Testis (tissue), 3 donors: ENCODE data around the gene TNFSF11. TPM values are rescaled to one million over a fixed set of nuclear protein-coding genes. Genes with fewer than 3 reads are reported as not detected.

ENCODE experiments used
- DNase-seq: peaks from one replicate; pipeline ENCODE4 v3.0.0-alpha.2; 2019
- H3K27ac ChIP-seq, 2 donors: fragments of 200-600 bp; sonication (generic); one replicate each; pipeline ENCODE4 v1.5.1; 2019
- H3K27me3 ChIP-seq: fragments of 200-600 bp; sonication (generic); one replicate; pipeline ENCODE4 v1.5.1; 2019
- H3K36me3 ChIP-seq: fragments of 200-600 bp; sonication (generic); one replicate; pipeline ENCODE4 v1.5.1; 2017; ENCODE audit warnings: low read depth; ENCODE audit errors: missing control alignments
- H3K4me1 ChIP-seq: fragments of 200-600 bp; sonication (generic); one replicate; pipeline ENCODE4 v1.5.1; 2019
- H3K4me3 ChIP-seq, 2 donors: fragments of 200-600 bp; sonication (generic); one replicate each; pipeline ENCODE4 v1.5.1; 2017 to 2019
- H3K9me3 ChIP-seq: fragments of 200-600 bp; sonication (generic); one replicate; pipeline ENCODE4 v1.5.1; 2017
- POLR2A ChIP-seq: fragments of 450-650 bp; IDR thresholded peaks from one replicate; pipeline ENCODE4 v1.6.1; 2017; ENCODE audit warnings: antibody characterized with exemption, mild to moderate bottlenecking, moderate library complexity
- WGBS, 2 donors: methylation state at CpG; one replicate each; pipeline ENCODE4 v1.1.5; 2018; 5-methylcytosine and 5-hydroxymethylcytosine counted together
- intact Hi-C: fragments of 100-400 bp; cut with DNase I; formaldehyde crosslinking; loops from one replicate; pipeline ENCODE4 v1.15.1; 2023; ENCODE audit warnings: low total_unique reads
- polyA plus RNA-seq: library from polyadenylated mRNA; stranded (reverse); fragments of 350-450 nt; fragmentation: Illumina TruSeq; extraction: RNeasy Lipid Tissue Mini Kit (QIAGEN cat#74804); gene quantifications from one replicate; pipeline ENCODE4 v1.2.3, GENCODE V29; 2014; ENCODE audit warnings: low read depth, low replicate concordance; ENCODE audit not compliant: insufficient read depth
- total RNA-seq, 2 donors: library from RNA; depleted of rRNA; stranded (reverse); fragments of >200 nt; gene quantifications; one replicate each; pipeline ENCODE4 v1.2.3, GENCODE V29; 2016
- TF ChIP-seq, protein P1 (sequence below), 3 experiments: fragments of 450-650 bp in 2 of 3; fragments of 200-600 bp in 1 of 3; sonication (generic) in 1 of 3; IDR thresholded peaks; one replicate each; pipeline ENCODE4 v1.5.1; 2016 to 2019; ENCODE audit warnings: antibody characterized with exemption in 3 of 3, mild to moderate bottlenecking in 2 of 3, moderate library complexity in 1 of 3

TNFSF11 gene
- total and polyA plus RNA-seq, 3 donors from 2014 or later: 0.93 to 2.0 (median 1.8) TPM

DNA sequence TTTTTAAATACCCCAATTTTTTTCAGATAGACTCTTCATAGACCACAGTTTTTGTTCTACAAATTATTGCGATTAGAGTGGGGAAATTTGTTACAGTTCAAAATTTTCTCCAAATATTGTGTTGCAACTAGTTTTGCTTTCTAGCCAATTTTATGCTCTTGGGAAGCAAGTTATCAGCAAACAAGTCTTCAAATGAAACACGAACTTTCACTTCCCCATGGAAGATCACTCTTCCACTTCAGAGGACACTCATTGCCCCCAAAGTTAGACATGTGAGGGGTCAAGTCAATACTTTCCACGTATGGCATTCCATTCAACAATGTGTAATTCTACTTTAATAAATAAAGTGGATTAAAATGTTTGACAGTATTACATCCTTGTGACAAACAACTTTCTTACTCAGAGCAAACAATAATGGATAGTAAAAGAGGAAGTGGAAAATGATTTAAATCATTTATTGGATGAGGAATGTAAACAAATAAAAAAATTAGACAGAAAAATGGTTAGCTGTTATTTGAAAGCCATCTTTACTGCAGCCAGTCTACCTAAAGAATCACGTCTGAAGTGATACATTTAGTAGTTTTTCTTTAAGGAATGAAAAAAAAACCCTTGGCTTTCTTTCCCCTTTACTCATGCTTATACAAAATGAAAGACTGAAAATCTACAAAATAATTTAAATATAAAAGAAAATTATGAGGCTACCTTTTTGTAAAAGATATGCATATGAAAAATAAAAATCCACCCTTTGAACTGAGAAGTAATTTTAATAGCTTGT, 41.2 kb upstream of the TNFSF11 start:
- no peaks in the 10 kb centered on the region for H3K27me3 ChIP-seq
- TF ChIP-seq, protein P1, sequence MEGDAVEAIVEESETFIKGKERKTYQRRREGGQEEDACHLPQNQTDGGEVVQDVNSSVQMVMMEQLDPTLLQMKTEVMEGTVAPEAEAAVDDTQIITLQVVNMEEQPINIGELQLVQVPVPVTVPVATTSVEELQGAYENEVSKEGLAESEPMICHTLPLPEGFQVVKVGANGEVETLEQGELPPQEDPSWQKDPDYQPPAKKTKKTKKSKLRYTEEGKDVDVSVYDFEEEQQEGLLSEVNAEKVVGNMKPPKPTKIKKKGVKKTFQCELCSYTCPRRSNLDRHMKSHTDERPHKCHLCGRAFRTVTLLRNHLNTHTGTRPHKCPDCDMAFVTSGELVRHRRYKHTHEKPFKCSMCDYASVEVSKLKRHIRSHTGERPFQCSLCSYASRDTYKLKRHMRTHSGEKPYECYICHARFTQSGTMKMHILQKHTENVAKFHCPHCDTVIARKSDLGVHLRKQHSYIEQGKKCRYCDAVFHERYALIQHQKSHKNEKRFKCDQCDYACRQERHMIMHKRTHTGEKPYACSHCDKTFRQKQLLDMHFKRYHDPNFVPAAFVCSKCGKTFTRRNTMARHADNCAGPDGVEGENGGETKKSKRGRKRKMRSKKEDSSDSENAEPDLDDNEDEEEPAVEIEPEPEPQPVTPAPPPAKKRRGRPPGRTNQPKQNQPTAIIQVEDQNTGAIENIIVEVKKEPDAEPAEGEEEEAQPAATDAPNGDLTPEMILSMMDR (IDR thresholded peaks at IDR 0.05): no peak
- no peak for TF ChIP-seq POLR2A
- no peak overlapping the region for H3K27ac ChIP-seq
- 58 to 65% methylated on average over 4 of the region's 4 CpGs for WGBS, 2 donors
- intact Hi-C loops: no loop called here
- no peaks in the 10 kb centered on the region for H3K36me3 ChIP-seq
- H3K4me3 ChIP-seq: no peak overlapping the region
- no peak for DNase-seq
- H3K9me3 ChIP-seq: no peaks in the 10 kb centered on the region
- H3K4me1 ChIP-seq: no peaks in the 10 kb centered on the region

DNA sequence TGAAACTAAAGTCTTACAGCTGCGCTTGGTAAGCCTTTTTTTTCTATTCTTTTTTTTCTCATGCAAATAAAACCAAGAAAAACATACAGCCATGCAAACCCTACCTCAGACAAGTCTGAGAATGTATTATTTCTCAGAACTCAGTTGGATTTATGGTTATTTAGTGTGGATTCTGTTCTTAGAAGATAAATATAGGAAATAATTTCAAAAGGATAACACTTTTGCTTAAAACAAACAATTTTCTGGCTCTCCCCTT, 40.7 kb upstream of the TNFSF11 start:
- no peak for DNase-seq
- WGBS, 2 donors: 86 to 98% methylated on average over 1 of the region's 1 CpG
- Histone ChIP-seq H3K4me3 (no peak overlapping the region), H3K27me3 (no peaks in the 10 kb centered on the region), H3K4me1 (no peaks in the 10 kb centered on the region), H3K27ac (no peak overlapping the region), H3K9me3 (no peaks in the 10 kb centered on the region), H3K36me3 (no peaks in the 10 kb centered on the region)
- TF ChIP-seq POLR2A: no peak
- TF ChIP-seq, protein P1 (IDR thresholded peaks at IDR 0.05): no peak
- intact Hi-C loops: no loop called here

DNA sequence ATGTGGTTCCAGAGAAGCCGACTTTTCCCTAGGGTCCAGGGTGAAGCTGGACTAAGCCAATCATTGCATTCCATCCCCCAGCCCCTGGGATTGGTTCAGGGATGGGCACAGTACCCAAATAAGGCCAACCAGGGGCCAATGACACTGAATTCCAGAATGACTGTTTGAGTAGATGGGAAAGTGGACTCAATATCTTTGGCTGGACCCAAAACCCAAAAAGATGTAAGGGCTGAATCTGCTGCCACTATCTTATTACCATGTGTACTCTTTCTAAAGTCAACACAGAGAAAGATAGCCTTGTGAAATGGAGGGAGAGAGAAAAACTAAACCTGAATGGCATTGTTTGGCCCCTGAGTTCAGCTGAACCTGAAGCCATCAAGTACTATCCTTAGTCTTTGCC, 39.2 kb upstream of the TNFSF11 start:
- 89 to 100% methylated on average over 1 of the region's 1 CpG for WGBS, 2 donors
- no peak for DNase-seq
- H3K9me3 ChIP-seq: no peaks in the 10 kb centered on the region
- H3K27me3 ChIP-seq: no peaks in the 10 kb centered on the region
- no peak overlapping the region for H3K4me3 ChIP-seq
- TF ChIP-seq POLR2A: no peak
- TF ChIP-seq, protein P1 (IDR thresholded peaks at IDR 0.05): no peak
- H3K36me3 ChIP-seq: no peaks in the 10 kb centered on the region
- no peak overlapping the region for H3K27ac ChIP-seq
- intact Hi-C loops: no loop called here
- no peaks in the 10 kb centered on the region for H3K4me1 ChIP-seq

DNA sequence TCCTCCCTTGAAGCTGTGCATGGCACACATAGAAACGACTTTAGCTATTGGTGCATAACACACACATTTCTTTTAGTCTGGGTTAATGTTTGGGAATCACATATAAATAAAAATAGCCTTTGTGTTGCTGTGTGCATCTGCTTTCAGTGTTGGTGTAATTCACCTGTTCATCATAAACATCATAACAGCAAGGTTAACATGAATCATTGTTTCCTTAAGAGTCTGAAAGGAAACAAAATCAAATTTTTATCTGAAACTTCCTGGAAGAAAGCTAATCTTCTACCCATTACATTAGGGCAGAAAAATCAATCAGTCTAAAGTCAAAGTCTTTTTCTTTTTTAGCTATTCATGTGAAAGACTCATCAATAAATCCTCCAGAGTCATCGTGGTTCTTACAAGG, 35.0 kb upstream of the TNFSF11 start:
- Histone ChIP-seq H3K4me1 (no peaks in the 10 kb centered on the region), H3K36me3 (no peaks in the 10 kb centered on the region), H3K27ac (no peak overlapping the region), H3K4me3 (no peak overlapping the region), H3K27me3 (no peaks in the 10 kb centered on the region), H3K9me3 (no peaks in the 10 kb centered on the region)
- WGBS, 2 donors: 61 to 73% methylated on average over 2 of the region's 2 CpGs
- intact Hi-C loops: no loop called here
- TF ChIP-seq, protein P1 (IDR thresholded peaks at IDR 0.05): no peak
- TF ChIP-seq POLR2A: no peak
- DNase-seq: no peak

DNA sequence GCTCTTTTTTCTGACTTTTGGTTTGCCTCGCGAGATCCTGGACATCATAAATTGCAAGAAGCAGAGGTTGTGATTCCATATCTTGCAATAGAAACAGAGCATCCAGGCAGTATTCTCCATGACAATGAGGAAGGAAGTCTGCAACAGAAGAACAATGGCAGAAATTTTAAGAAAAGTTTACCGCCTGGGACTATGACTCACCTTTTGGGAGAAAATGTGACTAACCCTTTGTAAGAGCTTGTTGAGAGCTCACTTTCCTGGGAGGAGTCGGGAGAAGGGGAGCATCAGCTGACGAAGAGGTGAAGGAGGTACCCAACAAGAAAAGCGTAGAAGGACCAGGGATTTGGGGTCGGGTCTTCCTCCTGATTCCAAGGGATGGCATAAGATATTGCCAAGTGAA, 34.3 kb upstream of the TNFSF11 start:
- DNase-seq: no peak
- H3K27ac ChIP-seq: no peak overlapping the region
- no peaks in the 10 kb centered on the region for H3K27me3 ChIP-seq
- H3K36me3 ChIP-seq: no peaks in the 10 kb centered on the region
- intact Hi-C loops: no loop called here
- WGBS, 2 donors: 83 to 87% methylated on average over 7 of the region's 7 CpGs
- H3K4me1 ChIP-seq: no peaks in the 10 kb centered on the region
- TF ChIP-seq, protein P1 (IDR thresholded peaks at IDR 0.05): no peak
- TF ChIP-seq POLR2A: no peak
- H3K9me3 ChIP-seq: no peaks in the 10 kb centered on the region
- H3K4me3 ChIP-seq: no peak overlapping the region
